A673 (cell line): Measurements from ENCODE around the gene ZNF541. TPM values are rescaled to one million over a fixed set of nuclear protein-coding genes. Genes with fewer than 3 reads are reported as not detected.

Experiments used
- BruUV-seq: library from RNA; stranded (reverse); fragments of 400-500 nt; replicated peaks from 2 replicates; lab custom pipeline; 2021; lab: Mats Ljungman, UMichigan
- CTCF ChIA-PET: fragments of 300-600 bp; sonication (Branson Sonifier 250); formaldehyde crosslinking; loops from one replicate; lab custom pipeline; 2022; ENCODE audit warnings: antibody characterized with exemption; lab: Charles Lee
- POLR2A ChIA-PET: fragments of 300-600 bp; sonication (Branson Sonifier 250); formaldehyde crosslinking; loops from one replicate; lab custom pipeline; 2022; ENCODE audit warnings: antibody characterized with exemption; ENCODE audit not compliant: low non-redundant PET; lab: Charles Lee
- DNase-seq: peaks from one replicate; pipeline ENCODE4 v3.0.0-alpha.2; 2015; ENCODE audit warnings: low spot score
- H3K27ac ChIP-seq: fragments of 200-600 bp; sonication (generic); 2 replicates; pipeline ENCODE4 v1.5.1; 2016; ENCODE audit warnings: mixed run types, low read depth, mild to moderate bottlenecking, mixed read lengths, antibody characterized with exemption, low read length; ENCODE audit not compliant: poor library complexity, severe bottlenecking
- H3K27me3 ChIP-seq: fragments of 200-600 bp; sonication (generic); replicated peaks from 2 replicates; pipeline ENCODE4 v1.6.1; 2017; ENCODE audit warnings: mixed run types, low read depth, mild to moderate bottlenecking, mixed read lengths, antibody characterized with exemption, low read length; ENCODE audit not compliant: insufficient read depth, poor library complexity
- H3K36me3 ChIP-seq: fragments of 200-600 bp; sonication (generic); 2 replicates; pipeline ENCODE4 v1.6.1; 2016; ENCODE audit warnings: mixed run types, mild to moderate bottlenecking, mixed read lengths, antibody characterized with exemption, low read length; ENCODE audit not compliant: insufficient read depth, poor library complexity, severe bottlenecking
- H3K4me1 ChIP-seq: fragments of 200-600 bp; sonication (generic); 2 replicates; pipeline ENCODE4 v1.6.1; 2017; ENCODE audit warnings: mixed run types, mild to moderate bottlenecking, mixed read lengths, antibody characterized with exemption, low read length; ENCODE audit not compliant: insufficient read depth, poor library complexity, severe bottlenecking
- H3K4me3 ChIP-seq: fragments of 200-600 bp; sonication (generic); 2 replicates; pipeline ENCODE4 v1.5.1; 2016; ENCODE audit warnings: low read depth, mixed run types, mild to moderate bottlenecking, mixed read lengths, low read length; ENCODE audit not compliant: poor library complexity, severe bottlenecking
- H3K9me3 ChIP-seq: fragments of 200-600 bp; sonication (generic); 2 replicates; pipeline ENCODE4 v1.6.1; 2016; ENCODE audit warnings: mixed run types, low read depth, mild to moderate bottlenecking, mixed read lengths, antibody characterized with exemption, low read length; ENCODE audit not compliant: poor library complexity, severe bottlenecking
- EZH2 ChIP-seq: fragments of 200-600 bp; sonication (generic); IDR thresholded peaks from 2 replicates; pipeline ENCODE4 v1.6.1; 2017; ENCODE audit warnings: borderline replicate concordance, low read depth, mild to moderate bottlenecking, mixed read lengths, antibody characterized with exemption, low read length; ENCODE audit not compliant: poor library complexity, severe bottlenecking
- intact Hi-C: fragments of 100-400 bp; cut with micrococcal nuclease; formaldehyde crosslinking; loops from one replicate; pipeline ENCODE4 v1.10.0; 2022; ENCODE audit not compliant: unreplicated experiment
- total RNA-seq: library from RNA; stranded (reverse); gene quantifications from 2 replicates; pipeline ENCODE4 v1.2.3, GENCODE V29; 2021
- TF ChIP-seq, protein P1 (sequence below): fragments of 300-800, 200-600 bp; sonication (generic); conservative IDR thresholded peaks from 2 replicates; pipeline ENCODE4 v1.5.1; 2017; ENCODE audit warnings: low read depth, mild to moderate bottlenecking, antibody characterized with exemption, low read length, moderate library complexity, mixed read lengths

Gene ZNF541
- total RNA-seq, 1 experiment from 2014 or later, result not detected

DNA sequence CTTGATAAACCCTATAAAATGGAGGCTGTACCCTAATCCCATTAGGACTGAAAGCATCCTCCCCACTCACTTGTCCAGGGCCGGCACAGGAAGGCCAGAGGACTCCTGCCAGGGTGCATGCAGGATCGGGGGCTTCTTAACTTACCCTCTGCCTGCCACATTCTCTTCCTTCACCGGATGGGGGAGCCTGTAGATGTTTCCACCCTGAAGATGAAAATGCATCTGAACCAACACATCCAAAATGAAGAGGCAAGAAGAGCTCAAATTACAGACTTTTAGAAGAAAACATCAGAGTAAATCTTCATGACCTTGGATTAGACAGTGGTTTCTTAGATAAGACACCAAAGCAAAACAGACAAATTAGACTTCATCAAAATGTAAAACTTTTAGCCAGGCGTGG lies 32.2 kb downstream of the ZNF541 start:
- Histone ChIP-seq H3K9me3 (no peaks in the 10 kb centered on the region), H3K4me3 (no peak overlapping the region), H3K27ac (no peak overlapping the region), H3K36me3 (no peaks in the 10 kb centered on the region), H3K27me3 (no peaks in the 10 kb centered on the region), H3K4me1 (no peaks in the 10 kb centered on the region)
- BruUV-seq, result no TSS peak
- no peak for TF ChIP-seq EZH2
- TF ChIP-seq, protein P1, sequence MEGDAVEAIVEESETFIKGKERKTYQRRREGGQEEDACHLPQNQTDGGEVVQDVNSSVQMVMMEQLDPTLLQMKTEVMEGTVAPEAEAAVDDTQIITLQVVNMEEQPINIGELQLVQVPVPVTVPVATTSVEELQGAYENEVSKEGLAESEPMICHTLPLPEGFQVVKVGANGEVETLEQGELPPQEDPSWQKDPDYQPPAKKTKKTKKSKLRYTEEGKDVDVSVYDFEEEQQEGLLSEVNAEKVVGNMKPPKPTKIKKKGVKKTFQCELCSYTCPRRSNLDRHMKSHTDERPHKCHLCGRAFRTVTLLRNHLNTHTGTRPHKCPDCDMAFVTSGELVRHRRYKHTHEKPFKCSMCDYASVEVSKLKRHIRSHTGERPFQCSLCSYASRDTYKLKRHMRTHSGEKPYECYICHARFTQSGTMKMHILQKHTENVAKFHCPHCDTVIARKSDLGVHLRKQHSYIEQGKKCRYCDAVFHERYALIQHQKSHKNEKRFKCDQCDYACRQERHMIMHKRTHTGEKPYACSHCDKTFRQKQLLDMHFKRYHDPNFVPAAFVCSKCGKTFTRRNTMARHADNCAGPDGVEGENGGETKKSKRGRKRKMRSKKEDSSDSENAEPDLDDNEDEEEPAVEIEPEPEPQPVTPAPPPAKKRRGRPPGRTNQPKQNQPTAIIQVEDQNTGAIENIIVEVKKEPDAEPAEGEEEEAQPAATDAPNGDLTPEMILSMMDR, result peak; percentile 23; the same call in 1 of the 2 replicates
- POLR2A ChIA-PET, result no interaction called here
- intact Hi-C loops, result no loop called here
- CTCF ChIA-PET, result interaction anchor here (0.7 kb wide), 1 partner anchor 11 kb away, joined by 3 read pairs; no protein-coding TSS in a partner anchor
- DNase-seq, result no peak

DNA sequence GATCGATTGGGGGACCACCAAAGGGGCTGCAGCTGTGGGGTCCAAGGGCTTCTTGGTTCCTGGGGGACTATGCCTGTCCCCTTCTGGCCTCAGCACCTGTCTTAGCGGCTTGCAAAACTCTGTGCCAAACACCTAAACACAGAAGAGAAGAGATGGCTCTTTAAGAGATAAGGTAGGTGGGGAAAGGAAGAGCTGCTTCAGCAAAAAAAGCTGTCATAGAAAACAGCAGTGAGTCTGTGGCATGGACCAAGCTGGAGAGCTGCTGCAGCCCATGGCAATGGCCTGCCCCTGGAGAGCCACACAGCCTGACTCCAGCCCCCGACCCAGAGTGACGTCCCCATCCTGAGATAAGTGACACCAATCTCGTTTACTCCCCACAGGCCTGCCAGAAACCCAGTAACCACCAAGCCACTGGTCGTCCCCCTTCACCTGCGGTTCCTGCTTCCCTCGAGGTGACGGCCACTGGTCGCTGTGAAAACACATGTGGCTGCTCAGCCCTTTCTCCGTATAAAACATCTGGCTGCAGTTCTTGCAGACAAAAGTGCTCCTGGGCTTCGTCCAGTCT lies 33.1 kb downstream of the ZNF541 start:
- Histone ChIP-seq H3K4me3 (no peak overlapping the region), H3K27ac (no peak overlapping the region), H3K9me3 (no peaks in the 10 kb centered on the region), H3K27me3 (no peaks in the 10 kb centered on the region), H3K36me3 (no peaks in the 10 kb centered on the region), H3K4me1 (no peaks in the 10 kb centered on the region)
- intact Hi-C loops, result no loop called here
- BruUV-seq, result no TSS peak
- ChIA-PET POLR2A (no interaction called here), CTCF (interaction anchor here (0.6 kb wide), 1 partner anchor 44 kb away, joined by 4 read pairs; no protein-coding TSS in a partner anchor)
- DNase-seq, result no peak
- TF ChIP-seq, protein P1, result no peak
- TF ChIP-seq EZH2, result no peak

DNA sequence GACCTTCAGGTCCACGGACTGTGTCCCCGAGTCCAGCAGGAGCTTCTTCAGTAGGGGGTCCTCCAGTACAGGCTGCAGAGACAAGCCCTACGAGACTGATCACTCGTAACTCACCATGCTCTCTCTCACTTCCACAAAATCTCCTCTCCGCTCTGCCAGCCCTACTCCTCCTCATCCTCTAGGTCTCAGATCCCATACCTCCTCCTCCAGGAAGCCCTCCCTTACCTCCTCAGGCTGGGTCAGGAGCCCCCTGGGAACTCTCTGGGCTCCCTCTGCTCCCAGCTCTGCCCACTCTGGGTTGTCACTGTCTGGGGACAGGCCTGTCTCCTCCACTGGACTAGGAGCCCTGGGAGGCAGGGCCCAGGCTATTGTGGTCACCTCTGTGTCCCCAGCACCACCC lies 34.1 kb downstream of the ZNF541 start:
- Histone ChIP-seq H3K4me1 (no peaks in the 10 kb centered on the region), H3K4me3 (no peak overlapping the region), H3K27me3 (no peaks in the 10 kb centered on the region), H3K9me3 (no peaks in the 10 kb centered on the region), H3K27ac (no peak overlapping the region), H3K36me3 (no peaks in the 10 kb centered on the region)
- CTCF ChIA-PET, result no interaction called here
- intact Hi-C loops, result no loop called here
- POLR2A ChIA-PET, result no interaction called here
- no peak for DNase-seq
- BruUV-seq, result no TSS peak
- TF ChIP-seq EZH2, result no peak
- TF ChIP-seq, protein P1, result no peak
